LoVo (cell line): ENCODE measurements around the gene COX8A.
"Not testable (repeated sequence)": the region's sequence is repeated elsewhere in the genome, so short reads cannot be mapped to it uniquely, and the experiment has no call there.

ENCODE experiments used
- DNase-seq: peaks from one replicate; pipeline ENCODE4 v3.0.0-alpha.2; 2016; ENCODE audit warnings: low spot score

The COX8A gene

GRCh38 chr11:63974259-63975143 lies at the start of gene COX8A:
COX8A (plus strand) TSS chr11:63974620; CDS start chr11:63974681, 61 bp downstream.
- DNase-seq = peak; percentile 99

GRCh38 chr11:63929616-63930015 lies 44.8 kb upstream of the COX8A start:
- DNase-seq = no peak

GRCh38 chr11:63931045-63931444 lies 43.4 kb upstream of the COX8A start:
- DNase-seq = no peak

- no peak for DNase-seq
Measured at GRCh38 chr11:63931876-63932275, 42.5 kb upstream of the COX8A start.

GRCh38 chr11:63933459-63933858 lies 41.0 kb upstream of the COX8A start:
- DNase-seq = no peak

- DNase-seq = peak; percentile 49
Measured at GRCh38 chr11:63937713-63938478, 36.5 kb upstream of the COX8A start.

- DNase-seq = peak; percentile 99
Measured at GRCh38 chr11:63938479-63939396, 35.7 kb upstream of the COX8A start, which contains the start of gene NAA40. NAA40 (plus strand) TSS chr11:63939002; CDS start chr11:63939097, 95 bp downstream.

- DNase-seq = no peak
Measured at GRCh38 chr11:63939397-63939891, 35.0 kb upstream of the COX8A start.

GRCh38 chr11:63940786-63941185 lies 33.6 kb upstream of the COX8A start:
- DNase-seq = no peak

GRCh38 chr11:63941901-63942300 lies 32.5 kb upstream of the COX8A start:
- no peak for DNase-seq

- no peak for DNase-seq
Measured at GRCh38 chr11:63942803-63943202, 31.6 kb upstream of the COX8A start.

- DNase-seq = no peak
Measured at GRCh38 chr11:63944987-63945386, 29.4 kb upstream of the COX8A start.

- peak; percentile 51 for DNase-seq
Measured at GRCh38 chr11:63945477-63946163, 28.8 kb upstream of the COX8A start.

GRCh38 chr11:63951779-63952536 lies 22.5 kb upstream of the COX8A start:
- DNase-seq = no peak

- DNase-seq = no peak
Measured at GRCh38 chr11:63952570-63952969, 21.9 kb upstream of the COX8A start.

GRCh38 chr11:63958008-63958407 lies 16.4 kb upstream of the COX8A start:
- DNase-seq = no peak

GRCh38 chr11:63961608-63962412 lies 12.6 kb upstream of the COX8A start:
- DNase-seq = no peak

GRCh38 chr11:63963895-63964294 lies 10.5 kb upstream of the COX8A start:
- not testable (repeated sequence) for DNase-seq

- no peak for DNase-seq
Measured at GRCh38 chr11:63966444-63966843, 8.0 kb upstream of the COX8A start.
